ENCODE data around the gene MFSD2B.
"Not testable (repeated sequence)": the region's sequence is repeated elsewhere in the genome, so short reads cannot be mapped to it uniquely, and the experiment has no call there.

The MFSD2B gene

DNA sequence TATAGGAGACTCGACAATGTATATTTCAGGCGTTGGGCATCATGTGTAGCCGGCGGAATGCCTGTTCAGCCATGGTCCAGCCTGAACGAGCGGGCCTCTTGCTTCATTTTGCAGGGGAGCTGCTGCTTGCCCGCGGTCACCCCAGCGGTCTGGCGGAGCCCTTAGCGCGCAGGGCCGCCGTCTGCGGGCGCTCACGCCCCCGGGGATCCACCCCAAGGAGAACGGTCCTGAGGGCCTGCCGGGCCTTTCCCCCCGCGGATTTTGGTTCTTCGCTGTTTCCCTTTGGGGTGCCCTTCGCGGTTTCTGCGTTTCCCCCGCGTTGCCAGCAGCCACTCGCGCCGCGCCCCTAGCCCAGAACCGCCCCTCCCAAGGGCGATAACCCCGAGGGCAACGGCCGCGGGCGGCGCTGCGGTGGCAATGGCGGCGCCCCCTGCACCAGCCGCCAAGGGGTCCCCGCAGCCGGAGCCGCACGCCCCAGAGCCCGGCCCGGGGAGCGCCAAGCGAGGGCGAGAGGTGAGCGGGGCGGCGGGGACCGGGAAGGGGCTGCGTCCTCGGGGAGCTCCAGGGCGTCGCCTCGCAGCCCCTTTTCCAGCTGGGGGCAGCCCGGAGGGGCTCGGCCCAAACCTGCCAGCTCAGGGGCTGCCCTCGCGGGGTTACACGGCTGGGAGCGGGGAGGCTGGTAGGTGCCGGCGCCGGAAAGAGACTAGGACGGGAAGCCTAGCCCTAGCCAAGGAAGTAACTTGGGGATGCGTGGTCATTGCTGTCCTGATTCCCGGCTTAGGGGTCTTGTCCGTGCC is at the start of gene MFSD2B:
MFSD2B (plus strand) TSS at position 406 of the 797 bp plus-strand sequence; CDS start at position 418, 12 bp downstream.
- no peak for DNase-seq

- no peak for DNase-seq
These were observed 42.0 kb upstream of the MFSD2B start for GRCh38 chr2:23967846-23968245.

GRCh38 chr2:23976883-23977282 is 33.0 kb upstream of the MFSD2B start:
- DNase-seq, result no peak

DNA sequence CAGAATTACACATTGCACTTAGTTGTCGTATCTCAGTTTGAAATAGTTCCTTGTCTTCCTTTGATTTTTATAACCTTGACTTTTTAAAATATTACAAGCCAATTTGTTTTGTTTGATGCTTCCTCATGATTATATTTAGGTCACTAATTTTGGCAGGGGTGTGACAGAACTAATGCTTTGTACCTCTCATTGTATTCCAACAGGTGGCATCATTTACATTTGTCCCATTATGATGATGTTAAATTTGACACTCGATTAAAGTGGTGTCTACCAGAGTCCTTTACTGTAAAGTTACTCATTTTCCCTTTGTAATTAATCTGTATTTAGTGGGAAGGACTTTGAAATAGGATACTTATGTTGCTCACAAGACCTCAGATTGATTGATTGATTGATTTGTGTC is 21.5 kb upstream of the MFSD2B start:
- DNase-seq, result no peak

DNA sequence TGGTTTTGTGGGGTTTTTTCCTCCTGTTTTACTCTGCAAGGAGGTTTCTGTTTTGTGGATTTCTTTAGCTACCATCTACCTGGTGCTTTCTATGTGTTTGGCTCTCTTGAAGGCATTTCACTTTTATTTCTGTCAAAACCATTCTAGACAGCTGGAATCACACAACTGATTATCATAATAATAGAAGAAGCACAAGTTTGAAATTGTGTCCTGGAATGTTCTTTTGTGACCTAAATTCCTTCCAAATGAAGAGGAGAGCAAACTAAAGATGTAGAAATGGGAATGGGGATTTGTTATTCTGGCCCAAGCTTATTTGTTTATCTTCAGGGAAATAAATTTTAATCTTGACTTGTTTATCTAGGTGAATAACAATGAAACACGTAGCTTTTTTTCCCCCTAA is 17.0 kb upstream of the MFSD2B start:
- DNase-seq, result no peak

- no peak for DNase-seq
These were observed 16.1 kb upstream of the MFSD2B start for GRCh38 chr2:23993736-23994269.

- no peak for DNase-seq
These were observed 15.3 kb upstream of the MFSD2B start for GRCh38 chr2:23994567-23994966.

DNA sequence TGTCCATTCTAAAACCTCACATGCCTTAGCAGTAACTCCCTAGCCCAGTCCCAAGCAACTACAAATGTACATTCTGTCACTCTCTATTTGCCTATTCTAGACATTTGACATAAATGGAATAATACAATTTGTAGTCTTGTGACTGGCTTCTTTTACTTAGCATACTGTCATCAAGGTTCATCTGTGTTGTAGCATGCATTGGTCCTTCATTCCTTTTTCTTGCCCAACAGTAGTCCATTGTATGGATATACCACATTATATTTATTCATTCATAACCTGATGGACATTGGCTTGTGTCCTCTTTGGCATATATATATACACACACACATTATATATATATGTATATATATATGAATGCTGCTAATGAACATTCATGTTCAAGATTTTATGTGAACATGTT is 2.2 kb upstream of the MFSD2B start:
- no peak for DNase-seq

DNA sequence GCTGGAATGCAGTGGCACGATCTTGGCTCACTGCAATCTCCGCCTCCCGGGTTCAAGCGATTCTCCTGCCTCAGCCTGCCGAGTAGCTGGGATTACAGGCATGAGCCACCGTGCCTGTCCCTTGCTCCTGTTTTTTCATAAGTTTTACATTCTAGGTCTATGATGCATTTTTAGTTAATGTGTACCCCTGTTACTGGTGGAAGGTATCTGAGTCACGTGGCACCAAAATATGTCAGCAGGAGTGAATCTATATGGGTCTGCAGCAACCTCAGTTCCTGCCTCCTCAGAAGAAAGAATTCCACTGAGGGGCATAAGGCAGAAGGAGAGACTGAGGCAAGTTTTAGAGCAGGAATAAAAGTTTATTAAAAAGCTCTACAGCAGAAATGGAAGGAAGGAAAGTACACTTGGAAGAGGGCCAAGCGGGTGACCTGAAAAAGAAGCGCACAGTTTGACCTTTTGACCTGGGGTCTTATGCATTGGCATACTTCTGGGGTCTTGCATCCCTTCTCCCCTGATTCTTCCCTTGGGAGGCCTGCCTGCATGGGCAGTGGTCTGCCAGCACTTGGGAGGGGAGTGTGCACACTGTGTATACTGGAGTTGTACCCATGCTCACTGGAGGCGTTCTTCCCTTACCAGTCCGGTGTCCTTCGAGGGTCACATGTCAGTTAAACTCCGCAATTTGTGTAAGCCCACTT is 1.1 kb upstream of the MFSD2B start:
- DNase-seq, result no peak

GRCh38 chr2:24009367-24009679 is 562 bp upstream of the MFSD2B start:
- DNase-seq, result no peak

DNA sequence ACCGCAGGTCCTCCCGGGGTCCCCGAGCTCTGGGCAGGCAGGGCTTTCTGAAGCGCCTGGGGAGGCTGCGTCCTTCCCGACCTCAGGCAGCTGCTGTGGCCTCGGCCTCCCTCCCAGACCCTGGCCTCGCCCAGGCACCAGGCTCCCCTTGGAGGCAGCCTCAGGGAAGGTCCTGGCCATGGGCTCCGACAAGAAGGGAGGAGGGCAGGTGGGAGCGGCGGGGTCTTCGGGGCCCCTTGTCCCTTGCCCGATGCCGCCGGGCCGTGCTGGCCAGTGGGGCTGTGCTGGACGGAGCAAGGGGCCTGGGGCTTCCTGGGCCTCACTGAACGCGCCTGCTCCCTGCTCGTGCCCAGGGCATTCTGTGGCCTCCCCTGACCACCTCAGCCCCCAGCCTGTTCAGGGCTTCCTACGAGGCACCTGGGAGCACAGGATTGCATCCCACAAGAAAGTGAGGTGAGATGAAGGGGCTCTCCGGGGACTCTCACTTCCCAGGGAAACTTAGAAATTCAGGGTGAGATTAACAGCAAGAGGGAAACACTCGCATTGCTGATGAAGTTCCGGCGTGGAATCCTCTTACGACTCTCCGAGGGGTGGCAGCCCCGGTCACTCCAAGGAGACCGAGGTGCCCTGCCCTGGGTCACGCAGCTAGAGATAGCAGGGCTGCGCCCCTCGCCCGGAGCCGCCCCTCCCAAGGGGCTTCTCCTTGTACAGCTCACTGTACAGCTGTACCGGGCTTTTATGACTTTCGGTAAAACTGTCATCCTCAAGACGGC is 778 bp downstream of the MFSD2B start:
- no peak for DNase-seq

DNA sequence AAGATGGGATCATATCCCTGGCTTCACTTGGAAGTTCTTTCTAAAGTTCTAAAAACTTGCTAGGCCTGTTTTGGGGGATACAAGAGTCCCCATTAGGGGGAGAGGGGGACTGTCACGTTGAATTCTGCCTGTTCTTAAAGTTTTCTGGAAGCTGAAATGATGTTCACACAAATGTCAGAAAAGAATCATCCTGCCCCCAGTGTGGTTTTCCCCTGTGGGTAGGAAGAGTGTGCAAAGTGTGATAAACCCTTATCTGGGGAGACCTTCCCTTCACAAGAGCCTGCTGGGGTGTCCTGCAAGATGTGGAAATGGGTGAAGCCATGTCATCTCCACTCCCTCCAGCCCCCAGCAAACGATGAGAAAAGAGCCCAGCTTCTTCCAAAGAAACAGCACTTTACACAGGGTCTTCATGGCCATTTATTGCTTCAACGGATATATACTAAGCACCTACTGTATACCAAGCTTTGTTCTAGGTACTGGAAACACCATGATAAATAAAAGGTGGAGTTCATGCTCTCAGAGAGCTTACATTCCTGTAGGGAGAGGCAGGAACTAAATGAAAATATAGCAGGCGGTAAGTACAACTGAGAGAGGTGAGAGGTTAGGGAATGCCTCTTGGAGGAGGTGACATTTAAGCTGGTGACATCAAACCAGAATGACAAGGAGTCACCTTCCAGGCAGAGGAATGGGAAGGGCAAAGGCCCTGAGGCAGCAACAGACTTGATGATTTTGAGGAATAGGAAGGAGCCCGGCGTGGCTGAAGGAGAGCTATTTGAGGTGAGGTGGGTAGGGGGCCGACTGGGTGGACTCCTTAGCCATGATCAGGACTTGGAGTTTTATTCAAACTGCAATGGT is 1.6 kb downstream of the MFSD2B start:
- no peak for DNase-seq

DNA sequence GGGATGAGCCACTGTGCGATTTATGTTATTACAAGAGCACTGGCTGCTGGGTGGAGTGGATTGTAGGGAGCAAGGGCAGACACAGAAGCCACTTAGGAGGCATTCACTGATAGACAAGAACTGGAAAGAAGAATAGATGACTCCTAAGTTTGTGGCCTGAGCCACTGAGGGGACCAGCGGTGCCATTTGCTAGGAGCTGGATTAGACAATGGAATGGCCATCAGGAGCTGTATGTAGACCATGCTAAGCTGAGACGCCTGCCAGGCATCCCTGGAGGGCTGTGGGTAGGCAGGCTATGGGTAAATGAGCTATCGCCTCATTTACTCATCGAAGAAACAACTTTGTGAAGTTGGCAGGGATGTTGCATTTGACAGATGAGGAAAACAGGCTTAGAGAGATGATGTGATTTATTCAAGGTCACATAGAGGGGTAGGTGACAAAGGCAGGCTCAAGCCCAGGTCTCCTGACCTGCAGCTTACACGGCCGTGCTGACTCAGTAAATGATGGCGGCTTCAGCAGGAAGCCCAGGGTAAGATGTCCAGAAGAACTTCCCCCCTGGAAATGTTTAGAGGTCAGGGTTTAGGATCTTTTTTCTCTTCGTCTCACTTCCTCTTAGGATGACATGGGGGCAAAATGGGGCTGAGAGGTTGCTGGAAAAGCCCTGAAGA is 2.8 kb downstream of the MFSD2B start:
- no peak for DNase-seq

- not testable (repeated sequence) for DNase-seq
These were observed 5.0 kb downstream of the MFSD2B start for GRCh38 chr2:24014902-24015301.

DNA sequence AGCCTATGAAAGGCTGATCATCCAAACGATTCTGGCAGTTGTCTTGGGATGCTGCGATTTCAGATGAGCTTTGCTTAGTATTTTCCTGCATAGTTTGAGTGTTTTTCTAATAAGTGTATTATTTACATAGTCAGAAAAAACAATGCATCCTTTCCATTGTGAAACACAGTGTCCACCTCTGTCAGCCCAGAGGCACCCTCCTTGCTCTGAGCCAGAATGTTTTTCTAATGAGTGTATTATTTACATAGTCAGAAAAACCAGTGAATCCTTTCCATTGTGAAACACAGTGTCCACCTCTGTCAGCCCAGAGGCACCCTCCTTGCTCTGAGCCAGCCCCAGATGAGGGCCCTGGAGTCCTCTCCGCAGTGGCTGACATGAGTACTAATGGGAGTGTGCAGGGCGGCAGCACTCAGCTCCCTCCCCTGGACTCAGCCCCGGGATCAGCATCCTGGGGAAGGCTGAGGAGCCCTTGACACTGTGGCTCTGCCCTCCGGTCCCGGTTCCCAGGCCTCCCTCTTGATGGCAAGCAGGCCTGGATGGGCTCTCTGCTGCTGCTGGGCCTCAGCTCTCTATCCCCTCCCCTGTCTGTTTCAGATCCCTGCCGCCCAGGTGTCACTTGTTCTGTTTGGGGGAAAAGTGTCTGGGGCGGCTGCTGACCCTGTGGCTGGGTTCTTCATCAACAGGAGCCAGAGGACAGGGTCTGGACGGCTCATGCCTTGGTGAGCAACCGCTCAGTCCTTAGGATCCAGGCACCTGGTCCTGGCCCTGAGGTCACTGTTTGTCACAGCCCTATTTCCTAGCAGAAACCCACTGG is 5.9 kb downstream of the MFSD2B start:
- no peak for DNase-seq

DNA sequence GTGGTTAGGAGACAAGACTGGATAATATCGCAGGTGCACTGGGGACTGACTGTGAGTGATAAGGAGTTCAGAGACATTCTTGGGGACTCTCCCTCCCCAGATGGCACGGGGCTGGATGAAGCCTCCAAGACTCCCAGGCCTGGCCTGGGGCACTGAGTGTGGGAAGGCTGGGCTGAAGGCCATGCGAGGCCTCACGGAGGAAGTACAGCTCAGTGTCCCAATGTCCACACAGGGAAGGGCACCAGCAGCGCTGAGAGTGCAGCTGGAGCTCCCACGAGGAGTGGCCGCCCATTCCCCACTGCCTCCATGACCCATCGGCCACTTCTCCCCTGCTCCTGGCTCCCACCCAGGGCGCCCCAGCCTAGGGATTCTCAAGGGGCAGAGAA is 6.5 kb downstream of the MFSD2B start:
- DNase-seq, result no peak

DNA sequence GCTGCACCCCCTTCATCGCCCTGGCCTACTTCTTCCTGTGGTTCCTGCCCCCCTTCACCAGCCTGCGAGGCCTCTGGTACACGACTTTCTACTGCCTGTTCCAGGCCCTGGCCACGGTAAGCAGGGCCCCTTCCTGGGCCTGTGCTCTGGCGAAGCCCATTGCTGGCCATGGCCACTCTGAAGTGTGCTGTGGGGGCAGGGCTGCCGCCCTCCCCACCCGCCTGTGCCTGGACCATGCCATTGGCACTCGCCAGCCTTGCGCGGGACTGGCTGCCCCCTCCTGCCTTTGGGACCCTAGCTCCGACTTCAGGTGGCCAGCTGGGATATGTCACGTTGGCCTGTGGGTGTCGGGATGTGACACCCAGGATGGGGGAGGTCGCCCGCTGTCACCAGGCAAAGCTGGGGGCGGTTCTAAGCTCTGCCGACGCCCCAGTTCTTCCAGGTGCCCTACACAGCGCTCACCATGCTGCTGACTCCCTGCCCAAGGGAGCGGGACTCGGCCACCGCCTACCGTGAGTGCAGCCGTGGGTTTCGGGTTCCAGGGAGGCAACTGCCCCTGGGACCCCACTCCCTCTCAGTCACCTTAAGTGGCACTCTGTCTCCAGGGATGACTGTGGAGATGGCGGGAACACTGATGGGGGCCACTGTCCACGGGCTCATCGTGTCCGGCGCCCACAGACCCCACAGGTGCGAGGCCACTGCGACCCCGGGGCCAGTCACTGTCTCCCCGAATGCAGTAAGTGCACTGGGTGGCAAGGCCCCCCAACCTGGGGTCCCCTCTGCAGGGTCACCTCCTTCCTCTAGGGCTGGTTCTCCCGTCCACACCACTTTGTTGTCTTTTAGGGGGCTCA is 7.2 kb downstream of the MFSD2B start:
- DNase-seq, result no peak

DNA sequence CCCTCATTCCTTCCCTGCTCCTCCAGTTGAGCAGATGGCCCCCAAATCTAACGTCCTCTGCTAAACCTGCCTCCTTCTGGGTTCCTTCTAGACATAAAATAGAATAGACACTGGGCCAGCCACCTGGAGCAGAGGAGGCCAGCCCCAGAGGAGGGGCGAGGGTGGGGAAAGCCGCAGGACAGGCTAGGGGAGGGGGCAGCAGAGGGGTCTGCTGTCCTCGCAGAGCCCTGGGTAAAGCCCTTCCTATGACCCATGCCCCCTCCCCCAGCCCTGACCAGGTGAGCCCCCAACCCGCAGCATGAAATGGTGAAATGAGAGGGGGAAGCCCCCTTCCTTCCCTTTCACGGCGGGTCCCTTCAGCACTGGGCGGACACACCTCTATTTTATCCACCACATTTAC is 7.8 kb downstream of the MFSD2B start:
- no peak for DNase-seq

- DNase-seq, result no peak
These were observed 8.4 kb downstream of the MFSD2B start for GRCh38 chr2:24018241-24018640.

DNA sequence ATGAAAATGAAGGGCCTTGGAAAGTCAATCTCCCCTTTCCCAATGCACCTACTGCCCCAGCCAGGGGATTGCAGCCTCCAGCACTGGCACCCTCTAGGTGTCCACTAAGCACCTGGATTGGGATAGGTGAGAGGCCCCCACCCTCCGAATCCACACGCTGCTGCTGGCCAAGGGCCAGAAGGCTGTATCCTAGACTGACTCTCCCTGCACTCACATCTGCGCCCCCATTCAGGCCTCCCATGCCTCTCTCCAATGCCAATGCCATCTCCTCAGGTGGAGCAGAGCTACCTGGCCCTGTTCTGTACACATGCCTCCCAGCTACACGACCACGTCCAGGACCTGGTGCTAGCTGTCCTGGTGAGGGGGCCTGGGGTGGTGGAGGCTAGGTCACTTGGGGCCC is 9.8 kb downstream of the MFSD2B start:
- DNase-seq, result no peak

Measured in activated CD4-positive, alpha-beta T cell treated with anti-CD3 and anti-CD28 coated beads, Interleukin-2, amount 50 U/mL, for 48 hours (primary cell).